ENCODE results near the gene MYOG. TPM values are rescaled to one million over a fixed set of nuclear protein-coding genes. Genes with fewer than 3 reads are reported as not detected.

Gene MYOG
- not detected in 2 replicates for total RNA-seq

GRCh38 chr1:203085528-203086406, at the start of gene MYOG:
TSS of gene MYOG (minus strand) at chr1:203086012. CDS start at chr1:203085961, 51 bp downstream.

GRCh38 chr1:203127666-203128430, 42.0 kb upstream of the MYOG start, which contains the start of gene ADORA1:
TSS of gene ADORA1 (plus strand) at chr1:203127726. CDS start at chr1:203128842, 1,116 bp downstream.

Other genes with a start within 250 kb of the MYOG start
- 5.3 and 6.6 TPM in 2 replicates for gene RABIF, start 196.9 kb downstream of the MYOG start, total RNA-seq
- 24.6 and 26.2 TPM in 2 replicates for gene KLHL12, start 158.8 kb downstream of the MYOG start, total RNA-seq
- gene ADIPOR1, start 127.7 kb downstream of the MYOG start, total RNA-seq: 72.4 and 82.3 TPM in 2 replicates
- gene CYB5R1, start 118.8 kb downstream of the MYOG start, total RNA-seq: 19.0 and 27.2 TPM in 2 replicates
- gene TMEM183A, start 78.6 kb downstream of the MYOG start, total RNA-seq: 90.4 and 102 TPM in 2 replicates
- gene PPFIA4, start 59.5 kb downstream of the MYOG start, total RNA-seq: 2.3 and 7.0 TPM in 2 replicates
- gene ADORA1, start 41.7 kb upstream of the MYOG start, total RNA-seq: 0.37 and 0.59 TPM in 2 replicates
- gene MYBPH, start 89.8 kb upstream of the MYOG start, total RNA-seq: 0.37 and 0.39 TPM in 2 replicates
- gene CHI3L1, start 100.7 kb upstream of the MYOG start, total RNA-seq: 4.5 and 78.6 TPM in 2 replicates
- not detected in 2 replicates for gene CHIT1, start 143.7 kb upstream of the MYOG start, total RNA-seq
- gene BTG2, start 219.5 kb upstream of the MYOG start, total RNA-seq: 6.8 and 9.9 TPM in 2 replicates

Measured in subcutaneous preadipocyte (primary cell).